Mucosa of stomach (tissue), 1 donor: ENCODE data around the gene ARMH1.
A peak's percentile ranks its signal among the peaks of the same experiment; 100 is the strongest.

Experiments used
- H3K27me3 ChIP-seq: one replicate; pipeline ENCODE4 v1.7.0; 2013; ENCODE audit warnings: mild to moderate bottlenecking, low read length; ENCODE audit not compliant: control insufficient read depth, insufficient read depth
- H3K36me3 ChIP-seq: one replicate; pipeline ENCODE4 v1.7.0; 2013; ENCODE audit warnings: low read length; ENCODE audit not compliant: control insufficient read depth, insufficient read depth
- H3K4me1 ChIP-seq: one replicate; pipeline ENCODE4 v1.7.0; 2013; ENCODE audit warnings: mild to moderate bottlenecking, low read length; ENCODE audit not compliant: control insufficient read depth, insufficient read depth
- H3K4me3 ChIP-seq: one replicate; pipeline ENCODE4 v1.7.0; 2013; ENCODE audit warnings: low read length
- H3K9ac ChIP-seq: one replicate; pipeline ENCODE4 v1.7.0; 2013; ENCODE audit warnings: mild to moderate bottlenecking, low read length, moderate library complexity
- H3K9me3 ChIP-seq: one replicate; pipeline ENCODE4 v1.7.0; 2013; ENCODE audit warnings: mild to moderate bottlenecking, low read length, moderate library complexity; ENCODE audit not compliant: control insufficient read depth
- donor health status: Pancreatic carcinoma.

The ARMH1 gene

GRCh38 chr1:44707959-44708831 lies 33.7 kb downstream of the ARMH1 start:
- no peaks in the 10 kb centered on the region for H3K9me3 ChIP-seq
- peak overlapping the region; percentile 47 for H3K9ac ChIP-seq
- no peaks in the 10 kb centered on the region for H3K36me3 ChIP-seq
- H3K27me3 ChIP-seq = peaks cover 7% of the 10 kb centered on the region
- no peak overlapping the region for H3K4me3 ChIP-seq
- peaks cover 7% of the 10 kb centered on the region for H3K4me1 ChIP-seq

- peaks cover 3% of the 10 kb centered on the region for H3K4me1 ChIP-seq
- no peak overlapping the region for H3K4me3 ChIP-seq
- no peaks in the 10 kb centered on the region for H3K9me3 ChIP-seq
- no peaks in the 10 kb centered on the region for H3K36me3 ChIP-seq
- H3K27me3 ChIP-seq = peaks cover 7% of the 10 kb centered on the region
- H3K9ac ChIP-seq = no peak overlapping the region
Measured at GRCh38 chr1:44713321-44713781, 38.8 kb downstream of the ARMH1 start.

GRCh38 chr1:44714532-44714931 lies 40.0 kb downstream of the ARMH1 start:
- Histone ChIP-seq H3K9me3 (no peaks in the 10 kb centered on the region), H3K4me1 (no peaks in the 10 kb centered on the region), H3K9ac (no peak overlapping the region)

GRCh38 chr1:44714944-44715571 lies 40.5 kb downstream of the ARMH1 start:
- Histone ChIP-seq H3K4me3 (no peak overlapping the region), H3K27me3 (no peaks in the 10 kb centered on the region), H3K36me3 (no peaks in the 10 kb centered on the region), H3K4me1 (no peaks in the 10 kb centered on the region), H3K9ac (no peak overlapping the region), H3K9me3 (no peaks in the 10 kb centered on the region)

More at GRCh38 chr1:44714532-44714931, 40.0 kb downstream of the ARMH1 start:
- no peaks in the 10 kb centered on the region for H3K36me3 ChIP-seq
- H3K4me3 ChIP-seq = no peak overlapping the region
- no peaks in the 10 kb centered on the region for H3K27me3 ChIP-seq

GRCh38 chr1:44717156-44717555 lies 42.6 kb downstream of the ARMH1 start:
- Histone ChIP-seq H3K36me3 (no peaks in the 10 kb centered on the region), H3K4me3 (no peak overlapping the region), H3K9ac (no peak overlapping the region), H3K9me3 (no peaks in the 10 kb centered on the region), H3K4me1 (no peaks in the 10 kb centered on the region), H3K27me3 (no peaks in the 10 kb centered on the region)

GRCh38 chr1:44717653-44718052 lies 43.1 kb downstream of the ARMH1 start:
- no peaks in the 10 kb centered on the region for H3K36me3 ChIP-seq
- no peaks in the 10 kb centered on the region for H3K27me3 ChIP-seq
- H3K9ac ChIP-seq = no peak overlapping the region
- H3K9me3 ChIP-seq = no peaks in the 10 kb centered on the region
- no peak overlapping the region for H3K4me3 ChIP-seq
- no peaks in the 10 kb centered on the region for H3K4me1 ChIP-seq

GRCh38 chr1:44718091-44718490 lies 43.6 kb downstream of the ARMH1 start:
- H3K36me3 ChIP-seq = no peaks in the 10 kb centered on the region
- no peak overlapping the region for H3K4me3 ChIP-seq
- no peaks in the 10 kb centered on the region for H3K27me3 ChIP-seq
- no peak overlapping the region for H3K9ac ChIP-seq
- no peaks in the 10 kb centered on the region for H3K9me3 ChIP-seq
- no peaks in the 10 kb centered on the region for H3K4me1 ChIP-seq

- Histone ChIP-seq H3K9me3 (no peaks in the 10 kb centered on the region), H3K27me3 (no peaks in the 10 kb centered on the region), H3K36me3 (no peaks in the 10 kb centered on the region), H3K9ac (no peak overlapping the region), H3K4me1 (no peaks in the 10 kb centered on the region), H3K4me3 (no peak overlapping the region)
Measured at GRCh38 chr1:44719318-44719717, 44.8 kb downstream of the ARMH1 start.

GRCh38 chr1:44720281-44720680 lies 45.8 kb downstream of the ARMH1 start:
- no peaks in the 10 kb centered on the region for H3K9me3 ChIP-seq
- no peaks in the 10 kb centered on the region for H3K4me1 ChIP-seq
- no peaks in the 10 kb centered on the region for H3K27me3 ChIP-seq
- H3K4me3 ChIP-seq = no peak overlapping the region
- H3K36me3 ChIP-seq = no peaks in the 10 kb centered on the region
- no peak overlapping the region for H3K9ac ChIP-seq

- H3K27me3 ChIP-seq = no peaks in the 10 kb centered on the region
- no peaks in the 10 kb centered on the region for H3K9me3 ChIP-seq
- H3K36me3 ChIP-seq = no peaks in the 10 kb centered on the region
- no peaks in the 10 kb centered on the region for H3K4me1 ChIP-seq
- peak overlapping the region; percentile 55 for H3K9ac ChIP-seq
- H3K4me3 ChIP-seq = no peak overlapping the region
Measured at GRCh38 chr1:44721485-44722361, 47.2 kb downstream of the ARMH1 start.

GRCh38 chr1:44723064-44723463 lies 48.5 kb downstream of the ARMH1 start:
- Histone ChIP-seq H3K4me1 (no peaks in the 10 kb centered on the region), H3K9ac (no peak overlapping the region), H3K36me3 (no peaks in the 10 kb centered on the region), H3K9me3 (no peaks in the 10 kb centered on the region), H3K27me3 (no peaks in the 10 kb centered on the region), H3K4me3 (no peak overlapping the region)
